Measurements from ENCODE around the gene MDK. TPM values are rescaled to one million over a fixed set of nuclear protein-coding genes. Genes with fewer than 3 reads are reported as not detected.

Gene MDK
- total and polyA plus RNA-seq, 8 donors: 5.5 to 151 (median 25.8) TPM

- Histone ChIP-seq H3K9me3 (no peaks in the 10 kb centered on the region), H3K27ac (no peak overlapping the region), H3K27me3 (peaks cover 0 to 75% (median 17%) of the 10 kb centered on the region in 3 donors), H3K36me3 (peaks cover 0 to 3% (median 2%) of the 10 kb centered on the region in 4 donors), H3K4me3 (no peak overlapping the region), H3K4me1 (peaks cover 21 to 50% (median 38%) of the 10 kb centered on the region in 4 donors)
- TF ChIP-seq CTCF (IDR thresholded peaks at IDR 0.05) (no peak), POLR2AphosphoS5 (IDR thresholded peaks at IDR 0.05) (no peak), EP300 (IDR thresholded peaks at IDR 0.05) (no peak), POLR2A (IDR thresholded peaks at IDR 0.05) (no peak)
- 65 to 81% (median 73%) methylated on average over 7 of the region's 7 CpGs for WGBS, 5 donors
- intact Hi-C loops (cut with DNase I; ENCODE audit: low total_unique reads): no loop called here
- DNase-seq: no peak
These were observed 1.9 kb downstream of the MDK start for GRCh38 chr11:46383404-46383758.

- 73 to 87% (median 85%) methylated on average over 11 to 12 of the region's 12 CpGs for WGBS, 5 donors
- Histone ChIP-seq H3K9me3 (no peaks in the 10 kb centered on the region), H3K4me1 (peaks cover 23 to 49% (median 40%) of the 10 kb centered on the region in 4 donors), H3K27ac (no peak overlapping the region), H3K4me3 (no peak overlapping the region), H3K36me3 (no peaks in the 10 kb centered on the region), H3K27me3 (peaks cover 0 to 82% (median 25%) of the 10 kb centered on the region in 3 donors)
- intact Hi-C loops (cut with DNase I; ENCODE audit: low total_unique reads): no loop called here
- TF ChIP-seq EP300 (IDR thresholded peaks at IDR 0.05) (no peak), CTCF (IDR thresholded peaks at IDR 0.05) (no peak), POLR2AphosphoS5 (IDR thresholded peaks at IDR 0.05) (no peak), POLR2A (IDR thresholded peaks at IDR 0.05) (no peak)
- peak in 1 of 2 donors; percentile 79 for DNase-seq
These were observed 2.7 kb downstream of the MDK start for GRCh38 chr11:46383974-46384701.

GRCh38 chr11:46385169-46386004 is 3.9 kb downstream of the MDK start:
- H3K27ac ChIP-seq: no peak overlapping the region
- no peaks in the 10 kb centered on the region for H3K36me3 ChIP-seq
- DNase-seq: peak in 1 of 2 donors; percentile 9
- H3K4me1 ChIP-seq: peaks cover 29 to 49% (median 41%) of the 10 kb centered on the region in 4 donors
- H3K4me3 ChIP-seq: no peak overlapping the region
- TF ChIP-seq POLR2A (IDR thresholded peaks at IDR 0.05): no peak
- no peak for TF ChIP-seq POLR2AphosphoS5 (IDR thresholded peaks at IDR 0.05)
- no peak for TF ChIP-seq CTCF (IDR thresholded peaks at IDR 0.05)
- no peak for TF ChIP-seq EP300 (IDR thresholded peaks at IDR 0.05)
- no peaks in the 10 kb centered on the region for H3K9me3 ChIP-seq
- 93 to 96% (median 95%) methylated on average over 28 to 47 of the region's 47 CpGs for WGBS, 5 donors
- intact Hi-C loops (cut with DNase I; ENCODE audit: low total_unique reads): no loop called here
- H3K27me3 ChIP-seq: peaks cover under 1 to 95% (median 37%) of the 10 kb centered on the region in 3 donors

- WGBS, 5 donors: 92 to 98% (median 96%) methylated on average over 25 of the region's 25 CpGs
- Histone ChIP-seq H3K36me3 (no peaks in the 10 kb centered on the region), H3K4me3 (no peak overlapping the region), H3K9me3 (no peaks in the 10 kb centered on the region), H3K27me3 (peaks cover 8 to 100% (median 44%) of the 10 kb centered on the region in 3 donors), H3K4me1 (peaks cover 36 to 49% (median 41%) of the 10 kb centered on the region in 4 donors), H3K27ac (no peak overlapping the region)
- peak in 1 of 2 donors; percentile 7 for DNase-seq
- TF ChIP-seq EP300 (IDR thresholded peaks at IDR 0.05): no peak
- no peak for TF ChIP-seq POLR2AphosphoS5 (IDR thresholded peaks at IDR 0.05)
- TF ChIP-seq POLR2A (IDR thresholded peaks at IDR 0.05): no peak
- no peak for TF ChIP-seq CTCF (IDR thresholded peaks at IDR 0.05)
- intact Hi-C loops (cut with DNase I; ENCODE audit: low total_unique reads): no loop called here
These were observed 4.6 kb downstream of the MDK start for GRCh38 chr11:46386005-46386578.

All from stomach (tissue), 9 donors.